Spleen (tissue), 11 donors: Measurements from ENCODE around the gene TPCN2. TPM values are rescaled to one million over a fixed set of nuclear protein-coding genes. Genes with fewer than 3 reads are reported as not detected.

ENCODE experiments used
- DNase-seq: peaks from one replicate; pipeline ENCODE4 v3.0.0-alpha.2; 2020
- H3K27ac ChIP-seq, 8 donors: fragments of 200-600 bp; sonication (generic) in 7 of 8; 1 replicate in 4 of 8; 2 replicates in 4 of 8; pipeline versions ENCODE4 v1.5.0 to v1.8.0; 2016 to 2021; ENCODE audit warnings: inconsistent platforms in 4 of 8, mild to moderate bottlenecking in 4 of 8, moderate library complexity in 1 of 8
- H3K27me3 ChIP-seq, 7 donors: fragments of 200-600 bp; sonication (generic) in 6 of 7; replicated peaks in 1 of 7; 1 replicate in 4 of 7; 2 replicates in 3 of 7; pipeline versions ENCODE4 v1.5.0 to v1.8.0; 2016 to 2021; ENCODE audit warnings: inconsistent platforms in 3 of 7, mild to moderate bottlenecking in 1 of 7
- H3K36me3 ChIP-seq, 6 donors: fragments of 200-600 bp; sonication (generic) in 5 of 6; 1 replicate in 4 of 6; 2 replicates in 2 of 6; pipeline versions ENCODE4 v1.5.0 to v1.8.0; 2016 to 2021; ENCODE audit warnings: inconsistent platforms in 2 of 6
- H3K4me1 ChIP-seq, 6 donors: fragments of 200-600 bp; sonication (generic) in 5 of 6; 1 replicate in 3 of 6; 2 replicates in 3 of 6; pipeline versions ENCODE4 v1.5.0 to v1.8.0; 2016 to 2021; ENCODE audit warnings: inconsistent platforms in 3 of 6
- H3K4me3 ChIP-seq, 8 donors: fragments of 200-600 bp; sonication (generic) in 7 of 8; 1 replicate in 4 of 8; 2 replicates in 4 of 8; pipeline versions ENCODE4 v1.5.0 to v1.8.0; 2016 to 2021; ENCODE audit warnings: inconsistent platforms in 4 of 8, mild to moderate bottlenecking in 4 of 8, moderate library complexity in 2 of 8
- H3K9me3 ChIP-seq, 8 donors: fragments of 200-600 bp; sonication (generic) in 7 of 8; 1 replicate in 4 of 8; 2 replicates in 4 of 8; pipeline versions ENCODE4 v1.5.0 to v1.8.0; 2016 to 2021; ENCODE audit warnings: inconsistent platforms in 4 of 8
- POLR2A ChIP-seq, 3 donors: fragments of 450-650 bp; IDR thresholded peaks; one replicate each; pipeline ENCODE4 v1.5.1; 2017; ENCODE audit warnings: antibody characterized with exemption in 3 of 3, mild to moderate bottlenecking in 1 of 3
- POLR2AphosphoS5 ChIP-seq, 3 donors: sonication (generic); formaldehyde crosslinking; IDR thresholded peaks; one replicate each; pipeline ENCODE4 v1.5.1; 2017; ENCODE audit warnings: antibody characterized with exemption in 3 of 3
- WGBS, 5 donors: extraction: QIAGEN DNeasy Blood & Tissue Kit in 3 of 5; methylation state at CpG; one replicate each; pipeline versions ENCODE4 v1.1.5 to v1.1.7; 2013 to 2018; 5-methylcytosine and 5-hydroxymethylcytosine counted together
- intact Hi-C: fragments of 100-400 bp; cut with DNase I; formaldehyde crosslinking; loops from one replicate; pipeline ENCODE4 v1.15.0; 2023; ENCODE audit warnings: low total_unique reads
- polyA plus RNA-seq, 3 donors: library from polyadenylated mRNA; stranded (reverse); fragments of 200-250 nt; gene quantifications; one replicate each; pipeline ENCODE4 v1.2.1, GENCODE V29; 2013
- total RNA-seq, 7 donors: library from RNA; depleted of rRNA in 3 of 7; stranded (reverse); fragments of >200 nt in 3 of 7; fragmentation: NEBNext Ultra II Directional in 4 of 7; extraction: Animal tissue kit (Norgen Biotek cat#: 25700) in 4 of 7; gene quantifications; one replicate each; pipeline versions ENCODE4 v1.1.0 to v1.2.1, GENCODE V29; 2016 to 2021
- TF ChIP-seq, protein P1 (sequence below), 11 experiments: fragments of 200-600 bp in 7 of 11; fragments of 450-650 bp in 4 of 11; sonication (generic) in 4 of 11; IDR thresholded peaks in 8 of 11; conservative IDR thresholded peaks in 3 of 11; 1 replicate in 7 of 11; 2 replicates in 4 of 11; pipeline versions ENCODE4 v1.4.0 to v1.8.0; 2016 to 2021; ENCODE audit warnings: antibody characterized with exemption in 11 of 11, inconsistent platforms in 4 of 11, mild to moderate bottlenecking in 1 of 11
- donor health status: healthy with polysubstance abuse.
- donor health status: DM: no; HTN: no; CAD: no; lungs with moderate emphysema.
- donor health status: DM: no; HTN: no; CAD: no.
- donor health status: Bipolar disorder and iron deficiency.
- donor health status: healthy.
- donor health status: DM: no; HTN: no; CAD: no.
- donor health status: DM: yes; HTN: yes; CAD: no.

TPCN2 gene
- total and polyA plus RNA-seq, 10 donors = 3.6 to 30.4 (median 24.1) TPM

DNA sequence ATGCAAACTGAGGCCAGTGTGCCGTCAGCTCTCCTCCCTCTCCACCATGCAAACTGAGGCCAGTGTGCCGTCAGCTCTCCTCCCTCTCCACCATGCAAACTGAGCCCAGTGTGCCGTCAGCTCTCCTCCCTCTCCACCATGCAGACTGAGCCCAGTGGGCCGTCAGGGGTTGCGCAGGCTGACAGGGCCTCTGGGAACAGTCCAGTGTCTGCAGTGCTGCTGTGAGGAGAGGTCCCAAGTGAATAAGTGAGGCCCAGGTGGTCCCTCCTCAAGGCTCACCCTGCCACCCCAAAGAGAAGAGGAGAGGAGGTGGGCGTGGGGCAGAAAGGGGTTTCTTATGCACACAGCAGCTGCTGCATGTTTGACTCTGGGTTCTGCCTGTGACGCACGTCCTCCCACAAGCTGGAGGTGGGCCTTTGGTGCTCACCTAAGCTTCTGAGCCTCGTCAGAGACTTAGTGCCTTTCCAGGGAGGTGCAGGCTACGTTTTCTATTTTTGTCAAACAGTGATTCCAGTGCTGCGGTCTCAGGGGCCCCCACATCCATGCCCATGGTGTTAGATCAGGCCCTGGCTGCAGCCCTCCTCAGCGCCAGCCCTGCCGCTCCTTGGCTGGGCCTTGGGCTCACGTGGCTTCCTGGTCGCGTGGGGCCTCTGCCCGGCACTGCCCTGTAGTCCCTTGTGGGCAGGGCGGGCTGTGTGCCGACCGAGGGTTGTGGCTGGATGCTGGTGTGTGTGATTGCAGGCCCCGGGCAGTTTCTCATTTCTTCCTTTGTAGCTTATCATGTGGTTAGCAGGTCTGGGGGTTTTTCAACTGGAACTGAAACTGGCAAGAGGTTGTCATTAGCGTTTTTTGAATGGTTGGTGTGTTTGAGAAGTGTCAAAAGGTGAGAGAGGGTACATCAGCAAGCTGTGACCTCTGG lies 7.1 kb downstream of the TPCN2 start:
- TF ChIP-seq POLR2A (IDR thresholded peaks at IDR 0.05) (no peak), POLR2AphosphoS5 (IDR thresholded peaks at IDR 0.05) (peak; percentile 64 to 80 (median 76))
- TF ChIP-seq, protein P1, sequence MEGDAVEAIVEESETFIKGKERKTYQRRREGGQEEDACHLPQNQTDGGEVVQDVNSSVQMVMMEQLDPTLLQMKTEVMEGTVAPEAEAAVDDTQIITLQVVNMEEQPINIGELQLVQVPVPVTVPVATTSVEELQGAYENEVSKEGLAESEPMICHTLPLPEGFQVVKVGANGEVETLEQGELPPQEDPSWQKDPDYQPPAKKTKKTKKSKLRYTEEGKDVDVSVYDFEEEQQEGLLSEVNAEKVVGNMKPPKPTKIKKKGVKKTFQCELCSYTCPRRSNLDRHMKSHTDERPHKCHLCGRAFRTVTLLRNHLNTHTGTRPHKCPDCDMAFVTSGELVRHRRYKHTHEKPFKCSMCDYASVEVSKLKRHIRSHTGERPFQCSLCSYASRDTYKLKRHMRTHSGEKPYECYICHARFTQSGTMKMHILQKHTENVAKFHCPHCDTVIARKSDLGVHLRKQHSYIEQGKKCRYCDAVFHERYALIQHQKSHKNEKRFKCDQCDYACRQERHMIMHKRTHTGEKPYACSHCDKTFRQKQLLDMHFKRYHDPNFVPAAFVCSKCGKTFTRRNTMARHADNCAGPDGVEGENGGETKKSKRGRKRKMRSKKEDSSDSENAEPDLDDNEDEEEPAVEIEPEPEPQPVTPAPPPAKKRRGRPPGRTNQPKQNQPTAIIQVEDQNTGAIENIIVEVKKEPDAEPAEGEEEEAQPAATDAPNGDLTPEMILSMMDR (IDR thresholded peaks at IDR 0.05 in 8 of 11, conservative IDR thresholded peaks at IDR 0.05 in 3 of 11) = no peak
- Histone ChIP-seq H3K4me3 (peak overlapping the region in 1 of 8 donors; percentile 14), H3K27me3 (no peaks in the 10 kb centered on the region), H3K27ac (peak overlapping the region; percentile 10 to 84 (median 69)), H3K36me3 (peaks cover 0 to 77% (median 40%) of the 10 kb centered on the region in 6 donors), H3K4me1 (peaks cover under 1 to 68% (median 49%) of the 10 kb centered on the region in 6 donors), H3K9me3 (no peaks in the 10 kb centered on the region)
- intact Hi-C loops = no loop called here
- 55 to 69% (median 61%) methylated on average over 18 to 22 of the region's 22 CpGs for WGBS, 5 donors
- DNase-seq = peak; percentile 90

DNA sequence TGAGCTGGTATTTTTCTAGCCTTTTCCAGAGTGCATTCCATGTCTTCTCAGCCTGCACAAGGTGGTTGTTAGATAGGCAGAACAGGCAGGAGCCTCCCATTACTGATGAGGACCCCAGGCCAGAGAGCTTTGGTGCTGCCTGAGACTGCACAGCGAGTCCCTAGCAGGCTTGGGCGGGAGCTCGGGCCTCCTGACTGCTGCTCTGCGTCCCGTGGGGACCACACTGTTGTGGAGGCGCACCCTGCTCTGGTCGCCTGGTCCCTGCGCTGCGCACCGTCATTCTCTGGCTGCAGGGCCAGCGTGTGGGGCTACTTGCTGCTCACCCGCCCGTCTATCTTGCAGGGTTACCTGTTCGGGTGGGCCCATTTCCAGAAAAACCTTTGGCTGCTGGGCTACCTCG lies 8.5 kb downstream of the TPCN2 start:
- intact Hi-C loops = no loop called here
- Histone ChIP-seq H3K36me3 (peaks cover 0 to 91% (median 40%) of the 10 kb centered on the region in 6 donors), H3K4me1 (peaks cover 0 to 54% (median 35%) of the 10 kb centered on the region in 6 donors), H3K9me3 (no peaks in the 10 kb centered on the region), H3K27me3 (no peaks in the 10 kb centered on the region), H3K27ac (no peak overlapping the region), H3K4me3 (no peak overlapping the region)
- WGBS, 5 donors = 94 to 98% (median 96%) methylated on average over 13 to 15 of the region's 15 CpGs
- no peak for DNase-seq
- TF ChIP-seq POLR2A (IDR thresholded peaks at IDR 0.05) (no peak), POLR2AphosphoS5 (IDR thresholded peaks at IDR 0.05) (no peak)
- TF ChIP-seq, protein P1 (IDR thresholded peaks at IDR 0.05 in 8 of 11, conservative IDR thresholded peaks at IDR 0.05 in 3 of 11) = no peak

DNA sequence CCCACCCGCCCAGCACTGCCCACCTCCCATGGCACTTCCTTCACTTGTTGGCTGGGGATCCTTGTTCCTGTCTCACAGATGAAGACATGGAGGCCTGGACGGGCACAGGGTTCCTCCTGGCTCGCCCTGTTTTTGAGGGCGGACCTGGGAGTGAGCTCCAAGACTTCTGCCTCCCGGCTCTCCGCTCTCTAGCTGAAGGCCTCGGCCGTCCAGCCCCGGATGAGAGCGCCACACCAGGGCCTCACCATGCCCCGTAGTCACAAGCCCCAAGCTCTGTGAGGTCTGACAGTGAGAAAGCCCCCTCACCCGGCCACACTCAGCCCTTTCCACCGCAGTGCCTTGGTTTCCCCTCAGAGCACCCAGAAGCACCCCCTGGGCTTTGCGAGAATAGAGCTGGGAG lies 9.1 kb downstream of the TPCN2 start:
- intact Hi-C loops = no loop called here
- 88 to 97% (median 92%) methylated on average over 9 to 14 of the region's 14 CpGs for WGBS, 5 donors
- H3K9me3 ChIP-seq = no peaks in the 10 kb centered on the region
- peaks cover 0 to 97% (median 42%) of the 10 kb centered on the region in 6 donors for H3K36me3 ChIP-seq
- peaks cover 0 to 48% (median 31%) of the 10 kb centered on the region in 6 donors for H3K4me1 ChIP-seq
- TF ChIP-seq POLR2AphosphoS5 (IDR thresholded peaks at IDR 0.05) (no peak), POLR2A (IDR thresholded peaks at IDR 0.05) (no peak)
- TF ChIP-seq, protein P1 (IDR thresholded peaks at IDR 0.05 in 8 of 11, conservative IDR thresholded peaks at IDR 0.05 in 3 of 11) = no peak
- DNase-seq = no peak
- H3K27me3 ChIP-seq = no peaks in the 10 kb centered on the region
- H3K4me3 ChIP-seq = no peak overlapping the region
- no peak overlapping the region for H3K27ac ChIP-seq
